ENCODE measurements around the gene ANKRD29. TPM values are rescaled to one million over a fixed set of nuclear protein-coding genes. Genes with fewer than 3 reads are reported as not detected.

ANKRD29 gene, protein sequence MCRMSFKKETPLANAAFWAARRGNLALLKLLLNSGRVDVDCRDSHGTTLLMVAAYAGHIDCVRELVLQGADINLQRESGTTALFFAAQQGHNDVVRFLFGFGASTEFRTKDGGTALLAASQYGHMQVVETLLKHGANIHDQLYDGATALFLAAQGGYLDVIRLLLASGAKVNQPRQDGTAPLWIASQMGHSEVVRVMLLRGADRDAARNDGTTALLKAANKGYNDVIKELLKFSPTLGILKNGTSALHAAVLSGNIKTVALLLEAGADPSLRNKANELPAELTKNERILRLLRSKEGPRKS
- total RNA-seq (1 to 10 TPM; 2.8 to 8.5 (median 6.0) TPM), polyA plus RNA-seq (10 to 100 TPM in 1 of 2 donors, 1 to 10 TPM in 1; 2.1 to 11.5 TPM)
- long read RNA-seq, donor 1, partial matches to known transcripts, result 1 of 7 reads
- long read RNA-seq, donor 1, other reads (novel, unspliced or antisense), result 5 of 7 reads
- long read RNA-seq, donor 2, partial matches to known transcripts, result 1 of 10 reads
- long read RNA-seq, donor 2, other reads (novel, unspliced or antisense), result 3 of 10 reads
- long read RNA-seq, donor 3, partial matches to known transcripts, result 4 of 10 reads
- long read RNA-seq, donor 3, other reads (novel, unspliced or antisense), result 4 of 10 reads

DNA sequence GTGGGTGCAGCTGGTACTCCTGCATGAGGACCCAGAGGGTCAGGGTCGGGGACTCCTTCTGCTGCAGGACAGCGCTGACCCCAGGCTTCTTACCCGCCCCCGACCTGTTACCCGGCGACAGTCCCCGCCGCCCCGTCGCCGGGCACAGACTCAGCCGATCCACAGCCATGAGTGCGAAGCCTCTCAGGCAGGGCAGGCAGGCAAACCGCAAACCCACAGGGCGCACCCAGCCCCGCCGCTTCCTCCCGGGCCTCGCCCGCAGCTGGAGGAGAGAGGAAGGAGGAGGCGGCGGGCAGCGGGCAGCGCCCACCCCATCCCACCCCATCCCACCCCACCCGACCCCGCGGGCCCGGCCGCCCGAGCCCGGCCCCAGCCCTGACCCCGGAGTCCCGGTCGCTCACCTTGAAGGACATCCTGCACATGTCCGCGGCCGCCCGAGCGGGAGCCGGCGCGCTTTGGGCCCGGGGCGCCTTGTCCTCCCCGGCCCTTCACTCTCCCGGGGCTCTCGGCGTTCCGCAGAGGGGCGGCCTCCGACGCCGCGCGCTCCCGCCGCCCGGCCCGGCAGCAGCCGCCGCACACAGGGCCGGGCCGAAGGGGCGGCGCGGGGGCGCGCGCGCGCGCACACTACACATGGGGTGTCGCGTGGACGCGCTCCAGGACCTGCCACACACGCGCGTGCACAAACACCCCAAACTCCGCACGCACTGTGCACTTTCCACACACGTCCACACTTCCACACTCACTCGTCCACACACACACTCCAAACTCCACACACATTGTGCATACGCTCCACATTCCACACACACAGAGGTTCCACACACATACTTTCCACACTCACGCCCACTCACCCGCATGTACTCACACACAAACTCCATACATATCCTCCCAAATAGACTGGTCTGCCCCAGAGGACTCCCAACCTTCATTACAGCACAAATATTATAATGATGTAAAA is at the start of gene ANKRD29:
TSS of gene ANKRD29 (minus strand) at position 603 of the 955 bp plus-strand sequence. CDS start at position 422, 181 bp downstream.
- H3K4me1 ChIP-seq, result peaks cover 0 to 22% (median 6%) of the 10 kb centered on the region in 9 donors
- TF ChIP-seq, protein P1, sequence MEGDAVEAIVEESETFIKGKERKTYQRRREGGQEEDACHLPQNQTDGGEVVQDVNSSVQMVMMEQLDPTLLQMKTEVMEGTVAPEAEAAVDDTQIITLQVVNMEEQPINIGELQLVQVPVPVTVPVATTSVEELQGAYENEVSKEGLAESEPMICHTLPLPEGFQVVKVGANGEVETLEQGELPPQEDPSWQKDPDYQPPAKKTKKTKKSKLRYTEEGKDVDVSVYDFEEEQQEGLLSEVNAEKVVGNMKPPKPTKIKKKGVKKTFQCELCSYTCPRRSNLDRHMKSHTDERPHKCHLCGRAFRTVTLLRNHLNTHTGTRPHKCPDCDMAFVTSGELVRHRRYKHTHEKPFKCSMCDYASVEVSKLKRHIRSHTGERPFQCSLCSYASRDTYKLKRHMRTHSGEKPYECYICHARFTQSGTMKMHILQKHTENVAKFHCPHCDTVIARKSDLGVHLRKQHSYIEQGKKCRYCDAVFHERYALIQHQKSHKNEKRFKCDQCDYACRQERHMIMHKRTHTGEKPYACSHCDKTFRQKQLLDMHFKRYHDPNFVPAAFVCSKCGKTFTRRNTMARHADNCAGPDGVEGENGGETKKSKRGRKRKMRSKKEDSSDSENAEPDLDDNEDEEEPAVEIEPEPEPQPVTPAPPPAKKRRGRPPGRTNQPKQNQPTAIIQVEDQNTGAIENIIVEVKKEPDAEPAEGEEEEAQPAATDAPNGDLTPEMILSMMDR (IDR thresholded peaks at IDR 0.05), result no peak
- peak within 1 kb of the TSS; percentile 44 to 82 (median 70) for H3K4me3 ChIP-seq
- H3K36me3 ChIP-seq, result no peaks in the 10 kb centered on the region
- no peaks in the 10 kb centered on the region for H3K9me3 ChIP-seq
- intact Hi-C loops (cut with DNase I), result no loop called here
- H3K27ac ChIP-seq, result peak within 1 kb of the TSS in 9 of 10 donors; percentile 37 to 84 (median 65)
- peak; percentile 32 to 62 for DNase-seq
- 1 to 2% methylated on average over 66 to 85 of the region's 86 CpGs for WGBS, 2 donors
- peak; percentile 80 to 90 (median 86) for ATAC-seq
- H3K27me3 ChIP-seq, result peaks cover 0 to 68% (median 0%) of the 10 kb centered on the region in 7 donors

DNA sequence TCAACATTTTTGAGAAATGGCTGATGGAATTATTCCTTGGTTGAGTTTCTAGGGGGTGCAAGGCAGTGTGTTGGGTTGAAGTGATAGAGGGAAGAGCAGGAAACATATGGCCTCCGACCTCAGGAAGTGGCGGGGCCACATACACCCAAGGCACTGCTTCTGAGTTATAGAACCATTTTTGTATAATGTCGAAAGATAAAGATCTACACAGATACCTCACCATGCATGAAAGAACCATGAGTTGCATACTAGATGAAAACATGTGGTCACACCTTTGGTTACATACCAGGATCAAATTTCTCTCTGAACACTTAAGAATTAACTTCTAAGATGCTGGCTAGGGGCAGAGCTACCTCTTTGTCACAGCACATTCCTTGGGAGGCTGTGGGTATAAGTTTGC is 49.7 kb upstream of the ANKRD29 start:
- intact Hi-C loops (cut with DNase I), result loop anchor here in 1 of 10 donors (10.0 kb wide), 1 partner anchor 198 kb away; no protein-coding TSS in a partner anchor
- no peak for DNase-seq

GRCh38 chr18:23711426-23711825 is 48.7 kb upstream of the ANKRD29 start:
- no peaks in the 10 kb centered on the region for H3K27me3 ChIP-seq
- ATAC-seq (no peak), DNase-seq (no peak)
- peaks cover 0 to 6% (median 0%) of the 10 kb centered on the region in 9 donors for H3K36me3 ChIP-seq
- TF ChIP-seq, protein P1 (IDR thresholded peaks at IDR 0.05), result no peak
- H3K27ac ChIP-seq, result no peak overlapping the region
- H3K4me3 ChIP-seq, result no peak overlapping the region
- intact Hi-C loops (cut with DNase I), result loop anchor here in 1 of 10 donors (10.0 kb wide), 1 partner anchor 197 kb away; no protein-coding TSS in a partner anchor
- WGBS, 2 donors, result 95 to 100% methylated on average over 1 of the region's 1 CpG
- H3K4me1 ChIP-seq, result peaks cover 0 to 9% (median 0%) of the 10 kb centered on the region in 9 donors
- peaks cover 0 to 15% (median 5%) of the 10 kb centered on the region in 11 donors for H3K9me3 ChIP-seq

More for the DNA sequence above, 49.7 kb upstream of the ANKRD29 start:
- Histone ChIP-seq H3K27me3 (no peaks in the 10 kb centered on the region), H3K4me1 (peaks cover 0 to 9% (median 0%) of the 10 kb centered on the region in 9 donors), H3K4me3 (no peak overlapping the region), H3K9me3 (peaks cover 0 to 4% (median 0%) of the 10 kb centered on the region in 11 donors), H3K36me3 (peaks cover 0 to 6% (median 0%) of the 10 kb centered on the region in 9 donors), H3K27ac (no peak overlapping the region)
- ATAC-seq, result no peak
- 79 to 84% methylated on average over 3 of the region's 3 CpGs for WGBS, 2 donors
- TF ChIP-seq, protein P1 (IDR thresholded peaks at IDR 0.05), result no peak

Data from heart right ventricle (tissue), 16 donors.